GM12878 (cell line): ENCODE measurements around the gene RASSF4. TPM values are rescaled to one million over a fixed set of nuclear protein-coding genes. Genes with fewer than 3 reads are reported as not detected.

ENCODE experiments used
- ATAC-seq: fragments of 200-7000 bp; cut with Tn5 transposase; 3 replicates; pipeline ENCODE4 v1.9.1; 2020; ENCODE audit warnings: mild to moderate bottlenecking, moderate library complexity
- BruUV-seq: library from RNA; stranded (reverse); fragments of 400-500 nt; replicated peaks from 2 replicates; lab custom pipeline; 2021; lab: Mats Ljungman, UMichigan
- CTCF ChIA-PET: fragments of 300-600 bp; sonication (Branson Sonifier 250); formaldehyde crosslinking; extraction: SDS; loops from one replicate; lab custom pipeline; 2021; ENCODE audit warnings: inconsistent platforms; lab: Yijun Ruan, JAX
- POLR2A ChIA-PET: fragments of 350-600 bp; formaldehyde crosslinking; extraction: SDS; loops from one replicate; lab custom pipeline; 2021; ENCODE audit warnings: inconsistent platforms; lab: Charles Lee
- RAD21 ChIA-PET: fragments of 300-600 bp; sonication (Branson Sonifier 250); formaldehyde crosslinking; loops from one replicate; lab custom pipeline; 2023; ENCODE audit warnings: antibody characterized with exemption; ENCODE audit not compliant: unreplicated experiment; lab: Charles Lee
- SMC1A ChIA-PET: fragments of 300-600 bp; sonication (Branson Sonifier 250); formaldehyde crosslinking; loops from one replicate; lab custom pipeline; 2023; ENCODE audit not compliant: unreplicated experiment, uncharacterized antibody; lab: Charles Lee
- DNase-seq: peaks from one replicate; pipeline ENCODE4 v3.0.0-alpha.2; 2011; ENCODE audit warnings: low read depth, low spot score
- FAIRE-seq: peaks from 3 replicates; lab custom pipeline; 2011; peaks lifted over from hg19 to GRCh38; lab: Jason Lieb, UNC
- H2AFZ ChIP-seq: 2 replicates; pipeline ENCODE4 v1.6.0; 2011; ENCODE audit warnings: low read depth, low read length, control low read depth; ENCODE audit not compliant: control insufficient read depth
- H3K27ac ChIP-seq: 2 replicates; pipeline ENCODE4 v1.5.1; 2011; ENCODE audit warnings: control low read depth; ENCODE audit not compliant: control insufficient read depth, insufficient read depth
- H3K27me3 ChIP-seq, 2 experiments: replicated peaks in 1 of 2; 2 replicates each; pipeline versions ENCODE4 v1.6.0 to v1.6.1; 2011; ENCODE audit warnings: low read length in 1 of 2; ENCODE audit not compliant: control insufficient read depth in 2 of 2, insufficient read depth in 2 of 2
- H3K36me3 ChIP-seq, 2 experiments: 2 replicates each; pipeline ENCODE4 v1.5.1; 2011; ENCODE audit warnings: low read length in 1 of 2; ENCODE audit not compliant: control insufficient read depth in 2 of 2, insufficient read depth in 2 of 2
- H3K4me1 ChIP-seq: 2 replicates; pipeline ENCODE4 v1.6.1; 2011; ENCODE audit warnings: mild to moderate bottlenecking, low read length, moderate library complexity, mixed read lengths; ENCODE audit not compliant: control insufficient read depth, insufficient read depth
- H3K4me2 ChIP-seq: 2 replicates; pipeline ENCODE4 v1.6.0; 2011; ENCODE audit warnings: control low read depth; ENCODE audit not compliant: control insufficient read depth, insufficient read depth
- H3K4me3 ChIP-seq: fragments of 200-600 bp; sonication (generic); 2 replicates; pipeline ENCODE4 v1.5.1; 2016
- H3K79me2 ChIP-seq: 2 replicates; pipeline ENCODE4 v1.6.0; 2011; ENCODE audit warnings: low read length; ENCODE audit not compliant: control insufficient read depth, insufficient read depth
- H3K9ac ChIP-seq: 2 replicates; pipeline ENCODE4 v1.8.0; 2011; ENCODE audit warnings: low read length, control low read depth, mixed read lengths; ENCODE audit not compliant: control insufficient read depth, insufficient read depth
- H3K9me3 ChIP-seq: replicated peaks from 3 replicates; pipeline ENCODE4 v1.5.1; 2011; ENCODE audit warnings: mild to moderate bottlenecking, low read length; ENCODE audit not compliant: control insufficient read depth, insufficient read depth
- H4K20me1 ChIP-seq: 2 replicates; pipeline ENCODE4 v1.6.0; 2011; ENCODE audit not compliant: control insufficient read depth, insufficient read depth
- ASH2L ChIP-seq: fragments of 300-600, 200-600 bp; sonication (generic); IDR thresholded peaks from 2 replicates; pipeline ENCODE4 v1.6.1; 2017; ENCODE audit warnings: low read depth, mild to moderate bottlenecking, borderline replicate concordance
- IKZF2 ChIP-seq, 2 experiments: fragments of 450-650 bp; IDR thresholded peaks; 2 replicates each; pipeline ENCODE4 v1.6.1; 2017; ENCODE audit warnings: mild to moderate bottlenecking in 2 of 2, moderate library complexity in 2 of 2
- IRF5 ChIP-seq: fragments of 450-650 bp; IDR thresholded peaks from 2 replicates; pipeline ENCODE4 v1.6.1; 2017; ENCODE audit warnings: borderline replicate concordance
- RB1 ChIP-seq: fragments of 450-650 bp; formaldehyde crosslinking; IDR thresholded peaks from 2 replicates; pipeline ENCODE4 v1.6.1; 2017; ENCODE audit warnings: mild to moderate bottlenecking, borderline replicate concordance
- RELB ChIP-seq: fragments of 450-650 bp; IDR thresholded peaks from 2 replicates; pipeline ENCODE4 v1.6.1; 2017; ENCODE audit warnings: low read depth, mild to moderate bottlenecking, moderate library complexity
- TCF7 ChIP-seq: IDR thresholded peaks from 2 replicates; pipeline ENCODE4 v1.6.1; 2014; ENCODE audit warnings: antibody characterized with exemption, borderline replicate concordance
- WGBS: methylation state at CpG from one replicate; pipeline ENCODE4 v1.1.6; 2016; ENCODE audit warnings: low lambda C conversion rate; ENCODE audit not compliant: insufficient replicate concordance, insufficient coverage; ENCODE audit errors: missing lambda C conversion rate; 5-methylcytosine and 5-hydroxymethylcytosine counted together
- in situ Hi-C: fragments of 300-500 bp; cut with MboI; formaldehyde crosslinking; loops from 9 replicates; pipeline ENCODE4 v1.14.3; 2018; ENCODE audit warnings: mixed read lengths
- intact Hi-C: fragments of 100-400 bp; cut with micrococcal nuclease; formaldehyde crosslinking; loops from one replicate; pipeline ENCODE4 v1.14.2; 2022; ENCODE audit not compliant: unreplicated experiment
- polyA plus RNA-seq, 11 experiments: library from polyadenylated mRNA; depleted of rRNA in 4 of 11; unstranded in 6 of 11; stranded (reverse) in 5 of 11; fragments of >200 nt; fragmentation: Nextera tagmentation in 4 of 11; fragmentation: Illumina TruSeq in 1 of 11; extraction: Ambion mirVana in 4 of 11; extraction: Trizol in 1 of 11; gene quantifications; 1 replicate in 1 of 11; 2 replicates in 10 of 11; pipeline versions ENCODE4 v1.2.1 to v1.2.3, GENCODE V29; 2011 to 2016; ENCODE audit warnings: inconsistent platforms in 2 of 11, missing spikeins in 2 of 11, low read depth in 1 of 11
- total RNA-seq, 4 experiments: library from RNA; depleted of rRNA in 3 of 4; stranded (reverse); fragments of >200 nt in 3 of 4; fragmentation: Illumina TruSeq in 1 of 4; extraction: Trizol in 1 of 4; gene quantifications; 2 replicates each; pipeline versions ENCODE4 v1.2.1 to v1.2.3, GENCODE V29; 2013 to 2021
- TF ChIP-seq, protein P1 (sequence below): fragments of 450-650 bp; IDR thresholded peaks from 2 replicates; pipeline ENCODE4 v1.6.1; 2014; ENCODE audit warnings: mild to moderate bottlenecking

Gene RASSF4
- total and polyA plus RNA-seq, 10 of the 15 experiments (the other 5 are each of a cell fraction or from before 2014, with no cell fraction given): 3.7 to 71.1 (median 16.8) TPM

- 81% methylated on average over 7 of the region's 7 CpGs for WGBS
- ChIA-PET RAD21 (no interaction called here), SMC1A (no interaction called here), CTCF (interaction anchor here (1.6 kb wide), 1 partner anchor 27 kb away, joined by 4 read pairs; no protein-coding TSS in a partner anchor), POLR2A (interaction anchor here (1.8 kb wide), 1 partner anchor 24 kb away, joined by 4 read pairs; no protein-coding TSS in a partner anchor)
- BruUV-seq: no TSS peak
- H3K4me1 ChIP-seq: no peaks in the 10 kb centered on the region
- H3K79me2 ChIP-seq: no peaks in the 10 kb centered on the region
- H4K20me1 ChIP-seq: no peaks in the 10 kb centered on the region
- H3K9me3 ChIP-seq: peaks cover 3% of the 10 kb centered on the region
- no peak for DNase-seq
- ATAC-seq: no peak
- intact Hi-C loops: no loop called here
- H3K4me3 ChIP-seq: no peak overlapping the region
- TF ChIP-seq RB1 (no peak), TCF7 (no peak), ASH2L (no peak), RELB (no peak), IKZF2 (IDR thresholded peaks at IDR 0.05) (no peak), IRF5 (no peak)
- TF ChIP-seq, protein P1, sequence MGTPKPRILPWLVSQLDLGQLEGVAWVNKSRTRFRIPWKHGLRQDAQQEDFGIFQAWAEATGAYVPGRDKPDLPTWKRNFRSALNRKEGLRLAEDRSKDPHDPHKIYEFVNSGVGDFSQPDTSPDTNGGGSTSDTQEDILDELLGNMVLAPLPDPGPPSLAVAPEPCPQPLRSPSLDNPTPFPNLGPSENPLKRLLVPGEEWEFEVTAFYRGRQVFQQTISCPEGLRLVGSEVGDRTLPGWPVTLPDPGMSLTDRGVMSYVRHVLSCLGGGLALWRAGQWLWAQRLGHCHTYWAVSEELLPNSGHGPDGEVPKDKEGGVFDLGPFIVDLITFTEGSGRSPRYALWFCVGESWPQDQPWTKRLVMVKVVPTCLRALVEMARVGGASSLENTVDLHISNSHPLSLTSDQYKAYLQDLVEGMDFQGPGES: no peak
- H3K27ac ChIP-seq: no peak overlapping the region
- H3K9ac ChIP-seq: no peak overlapping the region
- no peaks in the 10 kb centered on the region for H3K36me3 ChIP-seq
- H3K4me2 ChIP-seq: no peak overlapping the region
- in situ Hi-C loops: no loop called here
- H3K27me3 ChIP-seq: no peaks in the 10 kb centered on the region
- FAIRE-seq: no peak
- H2AFZ ChIP-seq: no peak overlapping the region
Observed at GRCh38 chr10:44938956-44939355, 20.6 kb upstream of the RASSF4 start.
